ENCODE data around the gene AASDH.

GRCh38 chr4:56371426-56372220, 15.7 kb downstream of the AASDH start:
- TF ChIP-seq CTCF (optimal IDR thresholded peaks at IDR 0.05 in 1 of 3, IDR thresholded peaks at IDR 0.05 in 1 of 3, conservative IDR thresholded peaks at IDR 0.05 in 1 of 3; ENCODE audit: extremely low read depth in 1 of 3, insufficient read depth in 2 of 3, low read length in 3 of 3) (no peak), EZH2 (IDR thresholded peaks at IDR 0.05; ENCODE audit: low read length) (no peak)
